SU-DHL-6 (cell line): ENCODE data around the gene GLDN.

Experiments
- H2AFZ ChIP-seq: fragments of 200-600 bp; sonication (generic); 2 replicates; pipeline ENCODE4 v1.6.1; 2014; ENCODE audit warnings: low read depth, mild to moderate bottlenecking, moderate library complexity, mixed read lengths, antibody characterized with exemption, low read length; ENCODE audit not compliant: severe bottlenecking
- H3F3A ChIP-seq: fragments of 200-600 bp; shearing (Covaris generic); 2 replicates; pipeline ENCODE4 v1.6.0; 2016; ENCODE audit warnings: antibody characterized with exemption, mild to moderate bottlenecking; ENCODE audit not compliant: insufficient read depth
- H3K27ac ChIP-seq: fragments of 200-600 bp; sonication (generic); 2 replicates; pipeline ENCODE4 v1.5.1; 2016; ENCODE audit warnings: low read depth, mild to moderate bottlenecking, low read length, moderate library complexity, mixed read lengths
- H3K27me3 ChIP-seq: fragments of 200-600 bp; sonication (generic), shearing (Covaris generic); 2 replicates; pipeline ENCODE4 v1.6.0; 2014; ENCODE audit warnings: mild to moderate bottlenecking, low read length
- H3K36me3 ChIP-seq: fragments of 200-600 bp; sonication (generic); 2 replicates; pipeline ENCODE4 v1.6.1; 2014; ENCODE audit warnings: mild to moderate bottlenecking, low read length, mixed read lengths
- H3K4me2 ChIP-seq: fragments of 300-600, 200-600 bp; shearing (Covaris generic), sonication (generic); 2 replicates; pipeline ENCODE4 v1.6.0; 2014; ENCODE audit warnings: low read length, low read depth, mild to moderate bottlenecking; ENCODE audit not compliant: poor library complexity, severe bottlenecking
- H3K4me3 ChIP-seq: fragments of 200-600 bp; sonication (generic); 2 replicates; pipeline ENCODE4 v1.5.1; 2014; ENCODE audit warnings: antibody characterized with exemption, low read length, mild to moderate bottlenecking, mixed read lengths; ENCODE audit not compliant: insufficient read depth, poor library complexity, severe bottlenecking
- H3K79me2 ChIP-seq: fragments of 200-600 bp; sonication (generic); 2 replicates; pipeline ENCODE4 v1.6.1; 2014; ENCODE audit warnings: mild to moderate bottlenecking, low read length, moderate library complexity; ENCODE audit not compliant: insufficient read depth
- H3K9ac ChIP-seq: fragments of 200-600 bp; sonication (generic); 2 replicates; pipeline ENCODE4 v1.7.0; 2014; ENCODE audit warnings: mild to moderate bottlenecking, low read length
- H3K9me2 ChIP-seq: fragments of 200-600 bp; sonication (generic); replicated peaks from 2 replicates; pipeline ENCODE4 v1.6.1; 2014; ENCODE audit warnings: low read length; ENCODE audit not compliant: insufficient read depth
- H3K9me3 ChIP-seq: fragments of 200-600 bp; sonication (generic); 2 replicates; pipeline ENCODE4 v1.6.1; 2014; ENCODE audit warnings: low read length, mixed read lengths; ENCODE audit not compliant: insufficient read depth
- H4K20me1 ChIP-seq: fragments of 200-600 bp; sonication (generic); 2 replicates; pipeline ENCODE4 v1.6.1; 2014; ENCODE audit warnings: low read depth, mild to moderate bottlenecking, antibody characterized with exemption, low read length, moderate library complexity, mixed read lengths
- EZH2phosphoT487 ChIP-seq: fragments of 200-600 bp; sonication (generic), shearing (Covaris generic); conservative IDR thresholded peaks from 2 replicates; pipeline ENCODE4 v1.6.1; 2018; ENCODE audit warnings: mild to moderate bottlenecking, antibody characterized with exemption, low read length, moderate library complexity, mixed read lengths
- TF ChIP-seq, protein P1 (sequence below): fragments of 200-600 bp; sonication (generic); IDR thresholded peaks from one replicate; pipeline ENCODE4 v1.5.1; 2017; ENCODE audit warnings: antibody characterized with exemption, mild to moderate bottlenecking, low read length, moderate library complexity; ENCODE audit not compliant: insufficient read depth, poor library complexity, severe bottlenecking

GLDN gene

DNA sequence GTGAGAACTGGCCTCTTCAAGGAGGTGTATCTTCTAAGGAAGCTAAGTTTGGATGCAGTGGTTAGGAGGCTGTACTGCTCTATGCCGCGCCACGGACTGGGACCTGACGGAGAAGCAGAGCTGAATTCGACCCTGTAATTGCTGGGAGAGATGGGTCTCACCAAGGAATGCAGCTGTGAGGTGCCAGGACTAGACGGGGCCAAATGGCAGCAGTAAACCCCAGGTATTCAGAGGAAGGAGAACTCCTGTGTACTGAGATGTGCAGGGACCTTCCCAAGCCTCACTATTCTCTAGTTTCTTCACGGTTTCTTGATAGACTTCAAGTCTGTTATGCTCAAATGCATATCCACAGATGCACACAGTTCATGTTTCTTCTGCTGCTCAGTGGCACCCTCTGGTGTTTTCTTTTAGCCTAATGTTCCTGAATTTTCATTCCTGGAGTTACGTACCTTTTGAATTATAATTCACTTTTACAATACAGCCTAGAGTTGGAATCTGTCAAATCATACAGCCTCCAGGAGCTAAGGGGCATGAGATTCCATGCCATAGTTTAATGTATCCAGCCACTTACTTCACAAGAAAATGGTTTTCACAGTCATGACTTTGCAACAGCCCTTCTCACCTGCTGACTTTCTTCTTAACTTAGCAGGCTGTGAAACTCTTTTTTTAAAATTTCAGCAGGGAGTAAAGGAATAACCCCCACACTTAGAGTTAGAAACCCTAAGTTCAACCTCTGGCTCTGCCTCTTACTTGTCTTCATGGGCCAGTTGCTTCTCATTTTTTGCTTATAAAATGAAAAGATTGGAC lies 61.8 kb downstream of the GLDN start:
- no peak overlapping the region for H2AFZ ChIP-seq
- no peaks in the 10 kb centered on the region for H3F3A ChIP-seq
- H3K9me3 ChIP-seq: no peaks in the 10 kb centered on the region
- H3K27ac ChIP-seq: no peak overlapping the region
- no peaks in the 10 kb centered on the region for H3K27me3 ChIP-seq
- H3K36me3 ChIP-seq: no peaks in the 10 kb centered on the region
- H3K9ac ChIP-seq: no peak overlapping the region
- TF ChIP-seq EZH2phosphoT487: no peak
- TF ChIP-seq, protein P1, sequence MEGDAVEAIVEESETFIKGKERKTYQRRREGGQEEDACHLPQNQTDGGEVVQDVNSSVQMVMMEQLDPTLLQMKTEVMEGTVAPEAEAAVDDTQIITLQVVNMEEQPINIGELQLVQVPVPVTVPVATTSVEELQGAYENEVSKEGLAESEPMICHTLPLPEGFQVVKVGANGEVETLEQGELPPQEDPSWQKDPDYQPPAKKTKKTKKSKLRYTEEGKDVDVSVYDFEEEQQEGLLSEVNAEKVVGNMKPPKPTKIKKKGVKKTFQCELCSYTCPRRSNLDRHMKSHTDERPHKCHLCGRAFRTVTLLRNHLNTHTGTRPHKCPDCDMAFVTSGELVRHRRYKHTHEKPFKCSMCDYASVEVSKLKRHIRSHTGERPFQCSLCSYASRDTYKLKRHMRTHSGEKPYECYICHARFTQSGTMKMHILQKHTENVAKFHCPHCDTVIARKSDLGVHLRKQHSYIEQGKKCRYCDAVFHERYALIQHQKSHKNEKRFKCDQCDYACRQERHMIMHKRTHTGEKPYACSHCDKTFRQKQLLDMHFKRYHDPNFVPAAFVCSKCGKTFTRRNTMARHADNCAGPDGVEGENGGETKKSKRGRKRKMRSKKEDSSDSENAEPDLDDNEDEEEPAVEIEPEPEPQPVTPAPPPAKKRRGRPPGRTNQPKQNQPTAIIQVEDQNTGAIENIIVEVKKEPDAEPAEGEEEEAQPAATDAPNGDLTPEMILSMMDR: peak; percentile 36
- H3K4me2 ChIP-seq: no peak overlapping the region
- no peaks in the 10 kb centered on the region for H3K79me2 ChIP-seq
- no peak overlapping the region for H3K4me3 ChIP-seq
- H4K20me1 ChIP-seq: no peaks in the 10 kb centered on the region
- H3K9me2 ChIP-seq: no peaks in the 10 kb centered on the region

DNA sequence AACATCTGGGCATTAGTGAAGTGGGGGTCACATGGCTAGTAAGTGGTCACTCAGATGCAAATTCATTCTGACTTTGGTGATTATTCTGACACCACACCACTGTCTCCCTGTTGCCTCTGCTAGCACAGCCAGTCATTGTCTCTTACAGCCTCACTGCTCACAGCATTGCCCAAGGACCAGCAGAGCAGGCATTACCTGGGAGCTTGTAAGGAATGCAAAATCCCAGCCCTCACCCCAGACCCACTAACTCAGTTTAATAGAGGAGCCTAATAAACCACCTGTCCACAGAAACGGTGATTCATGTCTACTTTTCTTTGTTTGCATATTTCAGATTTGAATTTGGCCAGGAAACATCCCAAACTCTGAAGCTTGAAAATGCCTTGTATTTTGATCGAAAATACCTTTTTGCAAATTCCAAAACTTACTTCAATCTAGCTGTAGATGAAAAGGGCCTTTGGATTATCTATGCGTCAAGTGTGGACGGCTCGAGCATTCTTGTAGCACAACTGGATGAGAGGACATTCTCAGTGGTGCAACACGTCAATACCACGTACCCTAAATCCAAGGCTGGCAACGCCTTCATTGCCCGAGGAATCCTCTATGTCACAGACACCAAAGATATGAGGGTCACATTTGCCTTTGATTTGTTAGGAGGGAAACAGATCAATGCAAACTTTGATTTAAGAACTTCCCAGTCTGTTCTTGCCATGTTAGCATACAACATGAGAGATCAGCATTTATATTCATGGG lies 62.7 kb downstream of the GLDN start:
- Histone ChIP-seq H3K27ac (no peak overlapping the region), H3K4me2 (no peak overlapping the region), H3K79me2 (no peaks in the 10 kb centered on the region), H3F3A (no peaks in the 10 kb centered on the region), H2AFZ (no peak overlapping the region), H3K27me3 (no peaks in the 10 kb centered on the region), H3K4me3 (no peak overlapping the region), H3K36me3 (no peaks in the 10 kb centered on the region), H4K20me1 (no peaks in the 10 kb centered on the region), H3K9ac (no peak overlapping the region), H3K9me3 (no peaks in the 10 kb centered on the region), H3K9me2 (no peaks in the 10 kb centered on the region)
- TF ChIP-seq, protein P1: no peak
- TF ChIP-seq EZH2phosphoT487: no peak

DNA sequence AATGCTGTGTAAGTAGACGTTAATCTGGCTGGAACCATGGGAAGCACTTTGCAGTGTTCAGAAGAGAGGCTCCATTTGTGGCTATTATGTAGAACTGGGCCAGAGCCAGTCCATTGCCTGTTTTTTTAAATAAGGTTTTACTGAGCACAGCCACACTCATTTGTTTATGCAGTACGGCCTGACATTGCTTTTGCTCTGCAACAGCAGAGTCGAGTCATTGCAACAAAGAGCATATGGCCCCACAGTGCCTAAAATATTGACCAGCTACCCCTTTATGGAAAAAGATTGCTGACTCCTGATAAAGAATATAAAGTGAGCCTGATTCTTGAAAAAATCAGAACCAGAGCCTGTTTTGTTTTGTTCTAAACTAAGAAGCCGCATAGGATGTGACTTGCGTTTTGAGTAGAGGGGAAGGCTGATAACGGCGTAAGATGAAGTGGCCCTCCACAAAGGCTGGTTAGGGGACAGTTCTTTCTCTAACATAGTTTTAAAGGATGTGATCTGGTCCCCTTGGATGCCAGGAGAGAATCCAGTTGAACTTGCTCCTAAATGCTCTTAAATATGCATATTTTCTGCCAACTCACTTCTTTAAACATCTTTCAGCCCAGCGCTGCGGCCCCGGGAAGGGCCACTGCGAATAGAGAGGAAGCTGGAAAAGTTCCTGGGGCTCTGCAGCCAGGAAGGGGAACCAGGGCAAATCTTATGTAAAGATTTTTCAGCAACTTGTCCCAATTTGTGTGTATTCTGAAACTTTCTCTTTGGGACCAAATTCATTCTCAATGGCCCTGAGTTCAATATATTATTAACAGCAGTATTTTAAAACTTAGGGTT lies 64.5 kb downstream of the GLDN start:
- H3K36me3 ChIP-seq: no peaks in the 10 kb centered on the region
- no peaks in the 10 kb centered on the region for H3K9me3 ChIP-seq
- no peak overlapping the region for H3K27ac ChIP-seq
- H3K9ac ChIP-seq: no peak overlapping the region
- no peaks in the 10 kb centered on the region for H3F3A ChIP-seq
- H2AFZ ChIP-seq: no peak overlapping the region
- no peaks in the 10 kb centered on the region for H3K79me2 ChIP-seq
- no peaks in the 10 kb centered on the region for H4K20me1 ChIP-seq
- H3K4me2 ChIP-seq: no peak overlapping the region
- no peak for TF ChIP-seq EZH2phosphoT487
- TF ChIP-seq, protein P1: no peak
- no peak overlapping the region for H3K4me3 ChIP-seq
- H3K9me2 ChIP-seq: no peaks in the 10 kb centered on the region
- H3K27me3 ChIP-seq: no peaks in the 10 kb centered on the region
